Glomerular endothelial cell (primary cell): ENCODE results near the gene TRAIP. TPM values are rescaled to one million over a fixed set of nuclear protein-coding genes. Genes with fewer than 3 reads are reported as not detected.
"Not testable (repeated sequence)": the region's sequence is repeated elsewhere in the genome, so short reads cannot be mapped to it uniquely, and the experiment has no call there.

Source experiments
- DNase-seq: peaks from one replicate; pipeline ENCODE4 v3.0.0-alpha.2; 2011; ENCODE audit warnings: low read depth, low spot score; ENCODE audit errors: extremely low read depth
- total RNA-seq: library from RNA; depleted of rRNA; stranded (reverse); fragments of >200 nt; gene quantifications from 2 replicates; pipeline ENCODE4 v1.2.3, GENCODE V29; 2015

Gene TRAIP
- total RNA-seq, 1 donor from 2014 or later, result 5.2 TPM

GRCh38 chr3:49839193-49839809, 17.1 kb downstream of the TRAIP start:
- peak; percentile 41 for DNase-seq

- no peak for DNase-seq
Measured at GRCh38 chr3:49831341-49831740, 25.0 kb downstream of the TRAIP start.

GRCh38 chr3:49826016-49826415, 30.3 kb downstream of the TRAIP start:
- DNase-seq, result no peak

- not testable (repeated sequence) for DNase-seq
Measured at GRCh38 chr3:49823131-49823530, 33.2 kb downstream of the TRAIP start.

GRCh38 chr3:49813497-49814174, 42.7 kb downstream of the TRAIP start, which contains the start of gene UBA7:
Gene UBA7, minus strand, starts transcription at chr3:49813953. Its CDS starts 166 bp downstream, at chr3:49813787.
- no peak for DNase-seq

- DNase-seq, result no peak
Measured at GRCh38 chr3:49812916-49813496, 43.4 kb downstream of the TRAIP start.

- DNase-seq, result no peak
Measured at GRCh38 chr3:49807431-49808114, 48.8 kb downstream of the TRAIP start.

GRCh38 chr3:49806850-49807249, 49.5 kb downstream of the TRAIP start:
- DNase-seq, result no peak

- no peak for DNase-seq
Measured at GRCh38 chr3:49805897-49806701, 50.3 kb downstream of the TRAIP start.

GRCh38 chr3:49805367-49805782, 51.0 kb downstream of the TRAIP start:
- peak; percentile 61 for DNase-seq

GRCh38 chr3:49804141-49805041, 52.0 kb downstream of the TRAIP start:
- no peak for DNase-seq

GRCh38 chr3:49803465-49804140, 52.8 kb downstream of the TRAIP start:
- DNase-seq, result no peak

- no peak for DNase-seq
Measured at GRCh38 chr3:49802719-49803464, 53.5 kb downstream of the TRAIP start, which contains the start of gene INKA1. Gene INKA1, plus strand, starts transcription at chr3:49803261. Its CDS starts 132 bp downstream, at chr3:49803393.

- no peak for DNase-seq
Measured at GRCh38 chr3:49801160-49801559, 55.2 kb downstream of the TRAIP start.

GRCh38 chr3:49799761-49800160, 56.6 kb downstream of the TRAIP start, which contains the start of gene CDHR4:
Gene CDHR4, minus strand, starts transcription at chr3:49799873. Its CDS starts 61 bp downstream, at chr3:49799812.
- DNase-seq, result no peak

GRCh38 chr3:49799105-49799504, 57.3 kb downstream of the TRAIP start:
- DNase-seq, result no peak

GRCh38 chr3:49794926-49795905, 61.1 kb downstream of the TRAIP start:
- no peak for DNase-seq
